DND-41 (cell line): ENCODE measurements around the gene CRYBA2.

ENCODE experiments used
- EZH2 ChIP-seq: IDR thresholded peaks from 3 replicates; pipeline ENCODE4 v1.6.1; 2012; ENCODE audit warnings: borderline replicate concordance, low read depth, mild to moderate bottlenecking, moderate library complexity, low read length, inconsistent platforms; ENCODE audit not compliant: severe bottlenecking
- TF ChIP-seq, protein P1 (sequence below): IDR thresholded peaks from 2 replicates; pipeline ENCODE4 v1.5.1; 2012; ENCODE audit warnings: borderline replicate concordance, low read length, moderate library complexity, mild to moderate bottlenecking; ENCODE audit not compliant: poor library complexity, severe bottlenecking; ENCODE audit errors: extremely low read depth

DNA sequence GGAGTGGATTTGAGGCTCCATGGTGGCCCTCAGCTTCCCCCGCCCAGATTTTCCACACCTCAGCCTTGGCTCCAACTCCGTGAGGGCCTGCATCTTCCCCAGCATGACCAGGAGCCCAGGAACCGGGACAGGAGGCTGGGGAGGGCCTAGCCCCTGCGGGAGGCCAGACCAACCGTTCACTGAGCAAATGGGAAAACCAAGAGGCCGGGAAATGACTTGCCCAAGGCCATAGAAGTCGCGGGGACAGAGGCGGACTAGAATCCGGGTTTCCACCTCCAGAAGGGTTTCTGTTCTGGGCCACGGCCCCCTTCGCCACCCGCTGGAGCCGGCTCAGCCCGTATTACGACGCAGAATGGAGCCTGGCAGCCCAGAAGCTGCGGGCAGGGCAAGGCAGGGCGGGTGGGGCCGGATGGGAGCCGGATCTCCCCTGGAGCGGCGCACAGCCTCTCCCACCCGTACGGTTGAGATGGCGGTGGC is 7.9 kb upstream of the CRYBA2 start:
- TF ChIP-seq, protein P1, sequence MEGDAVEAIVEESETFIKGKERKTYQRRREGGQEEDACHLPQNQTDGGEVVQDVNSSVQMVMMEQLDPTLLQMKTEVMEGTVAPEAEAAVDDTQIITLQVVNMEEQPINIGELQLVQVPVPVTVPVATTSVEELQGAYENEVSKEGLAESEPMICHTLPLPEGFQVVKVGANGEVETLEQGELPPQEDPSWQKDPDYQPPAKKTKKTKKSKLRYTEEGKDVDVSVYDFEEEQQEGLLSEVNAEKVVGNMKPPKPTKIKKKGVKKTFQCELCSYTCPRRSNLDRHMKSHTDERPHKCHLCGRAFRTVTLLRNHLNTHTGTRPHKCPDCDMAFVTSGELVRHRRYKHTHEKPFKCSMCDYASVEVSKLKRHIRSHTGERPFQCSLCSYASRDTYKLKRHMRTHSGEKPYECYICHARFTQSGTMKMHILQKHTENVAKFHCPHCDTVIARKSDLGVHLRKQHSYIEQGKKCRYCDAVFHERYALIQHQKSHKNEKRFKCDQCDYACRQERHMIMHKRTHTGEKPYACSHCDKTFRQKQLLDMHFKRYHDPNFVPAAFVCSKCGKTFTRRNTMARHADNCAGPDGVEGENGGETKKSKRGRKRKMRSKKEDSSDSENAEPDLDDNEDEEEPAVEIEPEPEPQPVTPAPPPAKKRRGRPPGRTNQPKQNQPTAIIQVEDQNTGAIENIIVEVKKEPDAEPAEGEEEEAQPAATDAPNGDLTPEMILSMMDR: no peak
- TF ChIP-seq EZH2: no peak
